Epithelial cell of proximal tubule (primary cell): ENCODE measurements around the gene SNAI3. TPM values are rescaled to one million over a fixed set of nuclear protein-coding genes. Genes with fewer than 3 reads are reported as not detected.
A peak's percentile ranks its signal among the peaks of the same experiment; 100 is the strongest.

Source experiments
- DNase-seq: peaks from one replicate; pipeline ENCODE4 v3.0.0-alpha.2; 2011; ENCODE audit warnings: low read depth
- H3K4me3 ChIP-seq: 2 replicates; pipeline ENCODE4 v1.5.1; 2011; ENCODE audit warnings: low read depth, mild to moderate bottlenecking, low read length
- CTCF ChIP-seq: conservative IDR thresholded peaks from 2 replicates; pipeline ENCODE4 v1.5.1; 2012; ENCODE audit warnings: low read depth, mild to moderate bottlenecking, low read length
- total RNA-seq: library from RNA; depleted of rRNA; stranded (reverse); fragments of >200 nt; gene quantifications from 2 replicates; pipeline ENCODE4 v1.2.3, GENCODE V29; 2015

The SNAI3 gene
- total RNA-seq, 1 donor from 2014 or later = 0.23 TPM

- H3K4me3 ChIP-seq = no peak overlapping the region
- TF ChIP-seq CTCF = no peak
- no peak for DNase-seq
Observed at GRCh38 chr16:88636488-88637265, 49.6 kb downstream of the SNAI3 start.

- TF ChIP-seq CTCF = no peak
- no peak for DNase-seq
- no peak overlapping the region for H3K4me3 ChIP-seq
Observed at GRCh38 chr16:88635671-88636319, 50.5 kb downstream of the SNAI3 start.

GRCh38 chr16:88634994-88635670 is 51.2 kb downstream of the SNAI3 start:
- TF ChIP-seq CTCF = no peak
- DNase-seq = no peak
- peak overlapping the region; percentile 48 for H3K4me3 ChIP-seq

GRCh38 chr16:88634141-88634993 is 51.9 kb downstream of the SNAI3 start:
- TF ChIP-seq CTCF = no peak
- no peak for DNase-seq
- peak overlapping the region; percentile 48 for H3K4me3 ChIP-seq

- H3K4me3 ChIP-seq = peak overlapping the region; percentile 48
- peak; percentile 41 for TF ChIP-seq CTCF
- DNase-seq = no peak
Observed at GRCh38 chr16:88633684-88634140, 52.6 kb downstream of the SNAI3 start.

GRCh38 chr16:88632587-88632930 is 53.7 kb downstream of the SNAI3 start:
- no peak for DNase-seq
- H3K4me3 ChIP-seq = no peak overlapping the region
- no peak for TF ChIP-seq CTCF
